H1 (cell line): ENCODE measurements around the gene XPO5. TPM values are rescaled to one million over a fixed set of nuclear protein-coding genes. Genes with fewer than 3 reads are reported as not detected.

Experiments
- CTCF ChIA-PET: fragments of 300-600 bp; sonication (Branson Sonifier 250); formaldehyde crosslinking; loops from one replicate; lab custom pipeline; 2021; ENCODE audit not compliant: partially characterized antibody; lab: Charles Lee
- POLR2A ChIA-PET: fragments of 300-600 bp; sonication (Branson Sonifier 250); formaldehyde crosslinking; loops from one replicate; lab custom pipeline; 2021; ENCODE audit warnings: inconsistent platforms; ENCODE audit not compliant: partially characterized antibody; lab: Charles Lee
- DNase-seq, 2 experiments: peaks; one replicate each; pipeline versions ENCODE4 v3.0.0 to v3.0.0-alpha.2; 2010 to 2022; ENCODE audit warnings: low spot score in 2 of 2, low read depth in 1 of 2, mixed read lengths in 1 of 2
- FAIRE-seq: peaks from 2 replicates; lab custom pipeline; 2011; peaks lifted over from hg19 to GRCh38; lab: Jason Lieb, UNC
- H2AFZ ChIP-seq: 2 replicates; pipeline ENCODE4 v1.8.1; 2012; ENCODE audit warnings: low read length, inconsistent platforms
- H2AK5ac ChIP-seq: 2 replicates; pipeline ENCODE4 v1.6.1; 2013; ENCODE audit warnings: low read depth, low read length
- H2BK120ac ChIP-seq: replicated peaks from 2 replicates; pipeline ENCODE3; 2013; ENCODE audit warnings: low read depth, low read length, inconsistent platforms
- H2BK12ac ChIP-seq: 2 replicates; pipeline ENCODE4 v1.6.1; 2013; ENCODE audit warnings: low read depth, low read length
- H2BK15ac ChIP-seq: 2 replicates; pipeline ENCODE4 v1.6.1; 2013; ENCODE audit warnings: low read length
- H2BK20ac ChIP-seq: 2 replicates; pipeline ENCODE4 v1.6.1; 2013; ENCODE audit warnings: low read length
- H2BK5ac ChIP-seq: 2 replicates; pipeline ENCODE4 v1.6.1; 2013; ENCODE audit warnings: low read depth, low read length
- H3K14ac ChIP-seq: 2 replicates; pipeline ENCODE4 v1.6.1; 2013; ENCODE audit warnings: inconsistent platforms; ENCODE audit not compliant: insufficient read length
- H3K18ac ChIP-seq: 2 replicates; pipeline ENCODE4 v1.6.1; 2013; ENCODE audit warnings: low read length; ENCODE audit errors: extremely low read depth
- H3K23ac ChIP-seq: 2 replicates; pipeline ENCODE4 v1.6.1; 2013; ENCODE audit warnings: inconsistent platforms; ENCODE audit not compliant: insufficient read length
- H3K23me2 ChIP-seq: 2 replicates; pipeline ENCODE4 v1.6.1; 2013; ENCODE audit warnings: low read depth, low read length
- H3K27ac ChIP-seq: 2 replicates; pipeline ENCODE4 v1.6.1; 2011; ENCODE audit warnings: low read depth, low read length, inconsistent platforms
- H3K27me3 ChIP-seq, 4 experiments: replicated peaks in 1 of 4; 1 replicate in 1 of 4; 2 replicates in 3 of 4; pipeline versions ENCODE4 v1.6.1 to v1.8.1; 2011 to 2013; ENCODE audit warnings: low read length in 3 of 4, mild to moderate bottlenecking in 3 of 4, inconsistent platforms in 2 of 4, mixed read lengths in 2 of 4, moderate library complexity in 1 of 4; ENCODE audit not compliant: control insufficient read depth in 3 of 4, insufficient read depth in 3 of 4; ENCODE audit errors: extremely low read depth in 1 of 4
- H3K36me3 ChIP-seq, 4 experiments: 2 replicates each; pipeline versions ENCODE4 v1.6.1 to v1.8.1; 2011 to 2013; ENCODE audit warnings: mild to moderate bottlenecking in 4 of 4, low read length in 3 of 4, moderate library complexity in 2 of 4, control low read depth in 1 of 4, inconsistent platforms in 1 of 4; ENCODE audit not compliant: insufficient read depth in 4 of 4, control insufficient read depth in 2 of 4
- H3K4ac ChIP-seq: replicated peaks from 2 replicates; pipeline ENCODE3; 2013; ENCODE audit warnings: low read length, low read depth, mixed read lengths, inconsistent platforms; ENCODE audit not compliant: insufficient read length
- H3K4me1 ChIP-seq, 4 experiments: replicated peaks in 1 of 4; 1 replicate in 1 of 4; 2 replicates in 3 of 4; pipeline versions ENCODE4 v1.6.1 to v1.8.1; 2011 to 2013; ENCODE audit warnings: low read length in 3 of 4, inconsistent platforms in 2 of 4, mixed read lengths in 1 of 4; ENCODE audit not compliant: insufficient read depth in 4 of 4, control insufficient read depth in 3 of 4
- H3K4me2 ChIP-seq, 2 experiments: 2 replicates each; pipeline versions ENCODE4 v1.6.1 to v1.8.1; 2011 to 2013; ENCODE audit warnings: low read depth in 2 of 2, low read length in 2 of 2, control low read depth in 1 of 2, inconsistent platforms in 1 of 2, mild to moderate bottlenecking in 1 of 2; ENCODE audit not compliant: insufficient read depth in 1 of 2
- H3K4me3 ChIP-seq, 4 experiments: fragments of 200-600, 300-600 bp in 1 of 4; sonication (generic), shearing (Covaris generic), sonication (Bioruptor Twin) in 1 of 4; 2 replicates each; pipeline versions ENCODE4 v1.5.1 to v1.8.1; 2011 to 2016; ENCODE audit warnings: low read length in 4 of 4, low read depth in 3 of 4, control low read depth in 2 of 4, inconsistent platforms in 2 of 4, mild to moderate bottlenecking in 2 of 4, mixed read lengths in 1 of 4, moderate library complexity in 1 of 4; ENCODE audit not compliant: insufficient read depth in 2 of 4; ENCODE audit errors: extremely low read depth in 1 of 4
- H3K56ac ChIP-seq: replicated peaks from 2 replicates; pipeline ENCODE3; 2013; ENCODE audit warnings: low read depth, mild to moderate bottlenecking, mixed read lengths, low read length, inconsistent platforms; ENCODE audit not compliant: insufficient read length
- H3K79me1 ChIP-seq: 2 replicates; pipeline ENCODE4 v1.6.1; 2013; ENCODE audit warnings: low read depth, low read length, control low read depth
- H3K79me2 ChIP-seq, 2 experiments: 2 replicates each; pipeline versions ENCODE4 v1.6.1 to v1.8.1; 2012 to 2013; ENCODE audit warnings: low read length in 2 of 2, mild to moderate bottlenecking in 2 of 2, inconsistent platforms in 1 of 2; ENCODE audit not compliant: insufficient read depth in 2 of 2, control insufficient read depth in 1 of 2
- H3K9ac ChIP-seq, 4 experiments: replicated peaks in 1 of 4; 1 replicate in 1 of 4; 2 replicates in 3 of 4; pipeline versions ENCODE4 v1.6.1 to v1.8.1; 2011 to 2013; ENCODE audit warnings: low read depth in 3 of 4, low read length in 3 of 4, control low read depth in 2 of 4, mild to moderate bottlenecking in 2 of 4, moderate library complexity in 2 of 4, inconsistent platforms in 1 of 4; ENCODE audit errors: extremely low read depth in 1 of 4
- H3K9me3 ChIP-seq, 2 experiments: 2 replicates each; pipeline versions ENCODE4 v1.6.1 to v1.8.1; 2012 to 2013; ENCODE audit warnings: mild to moderate bottlenecking in 2 of 2, moderate library complexity in 2 of 2, control low read depth in 1 of 2, inconsistent platforms in 1 of 2, low read depth in 1 of 2, low read length in 1 of 2, mixed read lengths in 1 of 2; ENCODE audit not compliant: insufficient read depth in 2 of 2
- H4K20me1 ChIP-seq, 2 experiments: replicated peaks in 1 of 2; 2 replicates each; pipeline versions ENCODE3 to v1.8.1; 2011 to 2013; ENCODE audit warnings: inconsistent platforms in 2 of 2, low read length in 2 of 2, mild to moderate bottlenecking in 1 of 2; ENCODE audit not compliant: insufficient read depth in 2 of 2, control insufficient read depth in 1 of 2
- H4K5ac ChIP-seq: 2 replicates; pipeline ENCODE4 v1.6.1; 2013; ENCODE audit warnings: low read length, low read depth, mixed read lengths, inconsistent platforms; ENCODE audit not compliant: insufficient read length
- H4K8ac ChIP-seq: 2 replicates; pipeline ENCODE4 v1.8.0; 2013; ENCODE audit warnings: mild to moderate bottlenecking, moderate library complexity, low read length, inconsistent platforms; ENCODE audit not compliant: insufficient read depth; ENCODE audit errors: extremely low read depth
- H4K91ac ChIP-seq: replicated peaks from 2 replicates; pipeline ENCODE3; 2013; ENCODE audit warnings: low read length, mixed read lengths, inconsistent platforms; ENCODE audit not compliant: insufficient read length
- WGBS, 2 experiments: shearing (Covaris generic) in 1 of 2; methylation state at CpG; one replicate each; pipeline versions ENCODE4 v1.1.6 to v1.1.7; 2013 to 2015; ENCODE audit warnings: low lambda C conversion rate in 2 of 2, mixed read lengths in 2 of 2, inconsistent platforms in 1 of 2, low coverage in 1 of 2, missing lambda C conversion rate in 1 of 2; ENCODE audit not compliant: insufficient replicate concordance in 2 of 2, insufficient coverage in 1 of 2, insufficient read length in 1 of 2; ENCODE audit errors: extremely low coverage in 1 of 2, missing lambda C conversion rate in 1 of 2; 5-methylcytosine and 5-hydroxymethylcytosine counted together
- polyA plus RNA-seq, 7 experiments: library from polyadenylated mRNA; depleted of rRNA in 3 of 7; stranded (reverse) in 5 of 7; unstranded in 2 of 7; fragments of >200 nt in 5 of 7; fragments of 200-250 nt in 2 of 7; gene quantifications; 1 replicate in 5 of 7; 2 replicates in 1 of 7; 4 replicates in 1 of 7; pipeline versions ENCODE4 v1.2.1 to v1.2.3, GENCODE V29; 2011 to 2013; ENCODE audit warnings: missing spikeins in 2 of 7, mixed read lengths in 2 of 7
- total RNA-seq: library from RNA; stranded (reverse); fragmentation: NEBNext Ultra II Directional; extraction: Animal tissue kit (Norgen Biotek cat#: 25700); gene quantifications from 2 replicates; pipeline ENCODE4 v1.2.1, GENCODE V29; 2021

XPO5 gene
- total and polyA plus RNA-seq, 2 of the 8 experiments (the other 6 are each of a cell fraction or from before 2014, with no cell fraction given) = 80.6 to 95.7 TPM

GRCh38 chr6:43523284-43523683 is 52.6 kb downstream of the XPO5 start:
- no peak overlapping the region for H2AFZ ChIP-seq
- ChIA-PET POLR2A (interaction anchor here (2.2 to 12.4 kb wide), 4 partner anchors 9 to 37 kb away, joined by 7 to 147 read pairs (median 49); partner anchors contain the start of gene LRRC73), CTCF (no interaction called here)
- no peak overlapping the region for H4K5ac ChIP-seq
- peaks cover 61 to 91% (median 87%) of the 10 kb centered on the region in 4 experiments for H3K36me3 ChIP-seq
- H3K27me3 ChIP-seq = no peaks in the 10 kb centered on the region
- no peak overlapping the region for H3K4me2 ChIP-seq
- H3K4me1 ChIP-seq = peaks cover 0 to 2% (median 0%) of the 10 kb centered on the region in 4 experiments; a peak in 2 of 7 replicates
- H3K23me2 ChIP-seq = no peaks in the 10 kb centered on the region
- H4K8ac ChIP-seq = no peak overlapping the region
- no peak for DNase-seq
- H3K56ac ChIP-seq = no peak overlapping the region
- 94% methylated on average over 3 of the region's 3 CpGs; no CpG with 5 or more reads in 1 of the 2 experiments for WGBS, 2 experiments
- no peak overlapping the region for H3K23ac ChIP-seq
- FAIRE-seq = no peak
- H3K14ac ChIP-seq = no peak overlapping the region
- no peak overlapping the region for H2BK12ac ChIP-seq
- H2AK5ac ChIP-seq = no peak overlapping the region
- H2BK120ac ChIP-seq = no peak overlapping the region
- no peak overlapping the region for H3K18ac ChIP-seq
- no peak overlapping the region for H2BK15ac ChIP-seq
- peaks cover 2 to 12% of the 10 kb centered on the region in 2 experiments for H3K79me2 ChIP-seq
- H3K9me3 ChIP-seq = no peaks in the 10 kb centered on the region
- H3K27ac ChIP-seq = no peak overlapping the region
- H3K79me1 ChIP-seq = peaks cover under 1% of the 10 kb centered on the region; the same call in 1 of the 2 replicates
- H4K91ac ChIP-seq = no peak overlapping the region
- no peak overlapping the region for H2BK5ac ChIP-seq
- H3K9ac ChIP-seq = no peak overlapping the region
- H2BK20ac ChIP-seq = no peak overlapping the region
- H3K4me3 ChIP-seq = no peak overlapping the region
- no peak overlapping the region for H3K4ac ChIP-seq
- H4K20me1 ChIP-seq = peaks cover 6 to 7% of the 10 kb centered on the region in 2 experiments
